SU-DHL-6 (cell line): ENCODE measurements around the gene CDK11A.
"Not testable (repeated sequence)": the region's sequence is repeated elsewhere in the genome, so short reads cannot be mapped to it uniquely, and the experiment has no call there.

Experiments
- H2AFZ ChIP-seq: fragments of 200-600 bp; sonication (generic); 2 replicates; pipeline ENCODE4 v1.6.1; 2014; ENCODE audit warnings: low read depth, mild to moderate bottlenecking, moderate library complexity, mixed read lengths, antibody characterized with exemption, low read length; ENCODE audit not compliant: severe bottlenecking
- H3F3A ChIP-seq: fragments of 200-600 bp; shearing (Covaris generic); 2 replicates; pipeline ENCODE4 v1.6.0; 2016; ENCODE audit warnings: antibody characterized with exemption, mild to moderate bottlenecking; ENCODE audit not compliant: insufficient read depth
- H3K27ac ChIP-seq: fragments of 200-600 bp; sonication (generic); 2 replicates; pipeline ENCODE4 v1.5.1; 2016; ENCODE audit warnings: low read depth, mild to moderate bottlenecking, low read length, moderate library complexity, mixed read lengths
- H3K27me3 ChIP-seq: fragments of 200-600 bp; sonication (generic), shearing (Covaris generic); 2 replicates; pipeline ENCODE4 v1.6.0; 2014; ENCODE audit warnings: mild to moderate bottlenecking, low read length
- H3K36me3 ChIP-seq: fragments of 200-600 bp; sonication (generic); 2 replicates; pipeline ENCODE4 v1.6.1; 2014; ENCODE audit warnings: mild to moderate bottlenecking, low read length, mixed read lengths
- H3K4me2 ChIP-seq: fragments of 300-600, 200-600 bp; shearing (Covaris generic), sonication (generic); 2 replicates; pipeline ENCODE4 v1.6.0; 2014; ENCODE audit warnings: low read length, low read depth, mild to moderate bottlenecking; ENCODE audit not compliant: poor library complexity, severe bottlenecking
- H3K4me3 ChIP-seq: fragments of 200-600 bp; sonication (generic); 2 replicates; pipeline ENCODE4 v1.5.1; 2014; ENCODE audit warnings: antibody characterized with exemption, low read length, mild to moderate bottlenecking, mixed read lengths; ENCODE audit not compliant: insufficient read depth, poor library complexity, severe bottlenecking
- H3K79me2 ChIP-seq: fragments of 200-600 bp; sonication (generic); 2 replicates; pipeline ENCODE4 v1.6.1; 2014; ENCODE audit warnings: mild to moderate bottlenecking, low read length, moderate library complexity; ENCODE audit not compliant: insufficient read depth
- H3K9ac ChIP-seq: fragments of 200-600 bp; sonication (generic); 2 replicates; pipeline ENCODE4 v1.7.0; 2014; ENCODE audit warnings: mild to moderate bottlenecking, low read length
- H3K9me2 ChIP-seq: fragments of 200-600 bp; sonication (generic); replicated peaks from 2 replicates; pipeline ENCODE4 v1.6.1; 2014; ENCODE audit warnings: low read length; ENCODE audit not compliant: insufficient read depth
- H3K9me3 ChIP-seq: fragments of 200-600 bp; sonication (generic); 2 replicates; pipeline ENCODE4 v1.6.1; 2014; ENCODE audit warnings: low read length, mixed read lengths; ENCODE audit not compliant: insufficient read depth
- H4K20me1 ChIP-seq: fragments of 200-600 bp; sonication (generic); 2 replicates; pipeline ENCODE4 v1.6.1; 2014; ENCODE audit warnings: low read depth, mild to moderate bottlenecking, antibody characterized with exemption, low read length, moderate library complexity, mixed read lengths
- CTCF ChIP-seq: fragments of 200-600 bp; sonication (generic); IDR thresholded peaks from one replicate; pipeline ENCODE4 v1.5.1; 2017; ENCODE audit warnings: antibody characterized with exemption, mild to moderate bottlenecking, low read length, moderate library complexity; ENCODE audit not compliant: insufficient read depth, poor library complexity, severe bottlenecking
- EZH2phosphoT487 ChIP-seq: fragments of 200-600 bp; sonication (generic), shearing (Covaris generic); conservative IDR thresholded peaks from 2 replicates; pipeline ENCODE4 v1.6.1; 2018; ENCODE audit warnings: mild to moderate bottlenecking, antibody characterized with exemption, low read length, moderate library complexity, mixed read lengths

The CDK11A gene

GRCh38 chr1:1727131-1727651 is 3.0 kb upstream of the CDK11A start:
- H3K36me3 ChIP-seq, H2AFZ ChIP-seq, H3K9ac ChIP-seq, H3F3A ChIP-seq, H4K20me1 ChIP-seq, H3K27me3 ChIP-seq, H3K9me3 ChIP-seq, H3K4me3 ChIP-seq, H3K27ac ChIP-seq, H3K9me2 ChIP-seq, H3K4me2 ChIP-seq, H3K79me2 ChIP-seq: not testable (repeated sequence)

GRCh38 chr1:1726088-1726487 is 1.9 kb upstream of the CDK11A start:
- not testable (repeated sequence) for H3K27me3 ChIP-seq, H3K4me3 ChIP-seq, H2AFZ ChIP-seq, H3K4me2 ChIP-seq, H3K9me3 ChIP-seq, H3K79me2 ChIP-seq, H3K27ac ChIP-seq, H3K9ac ChIP-seq, H3K9me2 ChIP-seq, H3F3A ChIP-seq, H3K36me3 ChIP-seq, H4K20me1 ChIP-seq

- H3K9me3 ChIP-seq: no peaks in the 10 kb centered on the region
- H3K27ac ChIP-seq: no peak overlapping the region
- no peak overlapping the region for H3K4me3 ChIP-seq
- no peaks in the 10 kb centered on the region for H3K9me2 ChIP-seq
- H3K27me3 ChIP-seq: no peaks in the 10 kb centered on the region
- TF ChIP-seq CTCF (no peak), EZH2phosphoT487 (no peak)
- no peaks in the 10 kb centered on the region for H3K36me3 ChIP-seq
- H4K20me1 ChIP-seq: no peaks in the 10 kb centered on the region
- no peak overlapping the region for H3K4me2 ChIP-seq
- H3F3A ChIP-seq: no peaks in the 10 kb centered on the region
- H2AFZ ChIP-seq: no peak overlapping the region
- H3K79me2 ChIP-seq: no peaks in the 10 kb centered on the region
- no peak overlapping the region for H3K9ac ChIP-seq
Measured at GRCh38 chr1:1721201-1721600, 3.0 kb downstream of the CDK11A start.

- not testable (repeated sequence) for H3K27ac ChIP-seq, H3K36me3 ChIP-seq, H3K9me3 ChIP-seq, H3F3A ChIP-seq, H3K27me3 ChIP-seq, H3K9me2 ChIP-seq, H2AFZ ChIP-seq, H3K9ac ChIP-seq, H3K4me2 ChIP-seq, H3K4me3 ChIP-seq, H4K20me1 ChIP-seq, H3K79me2 ChIP-seq
Measured at GRCh38 chr1:1715109-1715883, 8.9 kb downstream of the CDK11A start.

GRCh38 chr1:1707897-1708296 is 16.3 kb downstream of the CDK11A start:
- H2AFZ ChIP-seq: not testable (repeated sequence)

GRCh38 chr1:1707241-1707640 is 16.9 kb downstream of the CDK11A start:
- H3K36me3 ChIP-seq, H3K27me3 ChIP-seq, H3K4me2 ChIP-seq, H3K9me3 ChIP-seq, H3K27ac ChIP-seq, H3K4me3 ChIP-seq, H3K79me2 ChIP-seq, H3K9me2 ChIP-seq, H4K20me1 ChIP-seq, H3F3A ChIP-seq, H3K9ac ChIP-seq, H2AFZ ChIP-seq: not testable (repeated sequence)

More at GRCh38 chr1:1707897-1708296, 16.3 kb downstream of the CDK11A start:
- H4K20me1 ChIP-seq, H3K36me3 ChIP-seq, H3K27ac ChIP-seq, H3K9me3 ChIP-seq, H3K4me3 ChIP-seq, H3K4me2 ChIP-seq, H3K79me2 ChIP-seq, H3F3A ChIP-seq, H3K9ac ChIP-seq, H3K27me3 ChIP-seq, H3K9me2 ChIP-seq: not testable (repeated sequence)

- not testable (repeated sequence) for H4K20me1 ChIP-seq, H3K9me2 ChIP-seq, H3K27ac ChIP-seq, H2AFZ ChIP-seq, H3K36me3 ChIP-seq, H3K4me3 ChIP-seq, H3K79me2 ChIP-seq, H3K9ac ChIP-seq, H3K27me3 ChIP-seq, H3F3A ChIP-seq, H3K9me3 ChIP-seq, H3K4me2 ChIP-seq
Measured at GRCh38 chr1:1705623-1706022, 18.5 kb downstream of the CDK11A start.
